Transverse colon (tissue), 4 donors: ENCODE measurements around the gene ALDH1L2. TPM values are rescaled to one million over a fixed set of nuclear protein-coding genes. Genes with fewer than 3 reads are reported as not detected.

Experiments used
- DNase-seq: peaks from one replicate; pipeline ENCODE4 v3.0.0-alpha.2; 2019
- H3K27ac ChIP-seq, 4 donors: fragments of 200-600 bp; sonication (generic); 2 replicates each; pipeline ENCODE4 v1.5.1; 2016 to 2018; ENCODE audit warnings: inconsistent platforms in 4 of 4
- H3K27me3 ChIP-seq: fragments of 200-600 bp; sonication (generic); 2 replicates; pipeline ENCODE4 v1.5.1; 2017; ENCODE audit warnings: inconsistent platforms
- H3K36me3 ChIP-seq, 4 donors: fragments of 200-600 bp; sonication (generic); 2 replicates each; pipeline ENCODE4 v1.5.1; 2017 to 2019; ENCODE audit warnings: inconsistent platforms in 4 of 4
- H3K4me1 ChIP-seq, 4 donors: fragments of 200-600 bp; sonication (generic); 2 replicates each; pipeline ENCODE4 v1.5.1; 2017 to 2020; ENCODE audit warnings: inconsistent platforms in 4 of 4
- H3K4me3 ChIP-seq, 4 donors: fragments of 200-600 bp; sonication (generic); 1 replicate in 1 of 4; 2 replicates in 3 of 4; pipeline versions ENCODE4 v1.5.1 to v1.6.1; 2017 to 2019; ENCODE audit warnings: inconsistent platforms in 4 of 4
- H3K9me3 ChIP-seq, 2 donors: fragments of 200-600 bp; sonication (generic); 2 replicates each; pipeline ENCODE4 v1.5.1; 2017 to 2019; ENCODE audit warnings: inconsistent platforms in 2 of 2
- EP300 ChIP-seq: sonication (generic); formaldehyde crosslinking; IDR thresholded peaks from one replicate; pipeline ENCODE4 v1.6.1; 2017; ENCODE audit warnings: antibody characterized with exemption, low read depth
- POLR2A ChIP-seq: fragments of 450-650 bp; IDR thresholded peaks from one replicate; pipeline ENCODE4 v1.6.1; 2016; ENCODE audit warnings: antibody characterized with exemption, mild to moderate bottlenecking, moderate library complexity
- POLR2AphosphoS5 ChIP-seq, 3 donors: sonication (generic); formaldehyde crosslinking; IDR thresholded peaks; one replicate each; pipeline ENCODE4 v1.6.1; 2016; ENCODE audit warnings: antibody characterized with exemption in 3 of 3
- WGBS, 2 donors: methylation state at CpG; one replicate each; pipeline ENCODE4 v1.1.5; 2018; ENCODE audit warnings: low coverage in 1 of 2; 5-methylcytosine and 5-hydroxymethylcytosine counted together
- in situ Hi-C, 4 donors: fragments of 200-750 bp; cut with MboI; loops; one replicate each; pipeline versions ENCODE4 v1.15.0 to v1.15.1; 2017; ENCODE audit warnings: low sequenced_read_pairs in 3 of 4, low pct_ligation_motif_present in 1 of 4, low pct_unique_long_range_greater_than_20kb in 1 of 4
- intact Hi-C: fragments of 100-400 bp; cut with DNase I; formaldehyde crosslinking; loops from one replicate; pipeline ENCODE4 v1.15.1; 2023; ENCODE audit warnings: low total_unique reads
- total RNA-seq, 4 donors: library from RNA; depleted of rRNA; stranded (reverse); fragments of >200 nt; gene quantifications; one replicate each; pipeline ENCODE4 v1.1.0, GENCODE V29; 2016
- TF ChIP-seq, protein P1 (sequence below), 5 experiments: fragments of 200-600 bp in 3 of 5; fragments of 450-650 bp in 2 of 5; sonication (generic) in 3 of 5; IDR thresholded peaks; 1 replicate in 2 of 5; 2 replicates in 3 of 5; pipeline ENCODE4 v1.5.1; 2016 to 2017; ENCODE audit warnings: antibody characterized with exemption in 5 of 5, inconsistent platforms in 3 of 5, mild to moderate bottlenecking in 2 of 5, moderate library complexity in 1 of 5

Gene ALDH1L2
- total RNA-seq, 4 donors from 2014 or later: 0.37 to 4.8 (median 2.3) TPM

DNA sequence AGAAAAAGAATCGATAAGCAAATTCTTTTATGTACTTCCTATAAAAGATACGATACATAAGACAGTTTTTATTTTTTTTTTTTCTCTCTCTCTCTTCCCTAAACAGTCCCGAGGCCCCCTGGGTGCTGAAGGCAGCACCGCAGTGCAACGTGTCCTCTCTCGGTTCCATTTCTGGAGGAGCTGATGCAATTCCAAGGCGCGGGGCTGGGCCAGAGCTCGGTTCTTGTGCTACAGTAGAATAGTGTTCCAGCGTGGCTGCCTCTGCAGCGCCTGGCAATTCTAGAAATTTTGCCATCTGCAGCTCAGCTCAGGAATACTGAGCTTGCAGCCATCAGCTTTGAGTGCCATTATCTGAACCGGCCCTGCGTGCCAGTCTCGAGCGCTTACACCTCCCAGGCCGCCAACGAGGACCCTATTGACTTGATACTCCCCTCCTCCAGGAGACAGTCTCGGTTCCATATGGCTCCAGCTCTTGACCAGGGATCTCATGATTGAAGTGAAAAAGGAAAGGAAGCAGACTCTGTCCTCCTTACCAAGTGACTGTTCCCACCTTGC lies 630 bp downstream of the ALDH1L2 start:
- WGBS, 2 donors: 23 to 45% methylated on average over 4 to 18 of the region's 18 CpGs
- peak overlapping the region; percentile 48 to 74 (median 61) for H3K27ac ChIP-seq
- DNase-seq: peak; percentile 48
- intact Hi-C loops: no loop called here
- no peaks in the 10 kb centered on the region for H3K9me3 ChIP-seq
- H3K27me3 ChIP-seq: peaks cover 7% of the 10 kb centered on the region
- no peaks in the 10 kb centered on the region for H3K36me3 ChIP-seq
- peak overlapping the region; percentile 28 to 54 (median 46) for H3K4me3 ChIP-seq
- in situ Hi-C loops: no loop called here
- TF ChIP-seq, protein P1, sequence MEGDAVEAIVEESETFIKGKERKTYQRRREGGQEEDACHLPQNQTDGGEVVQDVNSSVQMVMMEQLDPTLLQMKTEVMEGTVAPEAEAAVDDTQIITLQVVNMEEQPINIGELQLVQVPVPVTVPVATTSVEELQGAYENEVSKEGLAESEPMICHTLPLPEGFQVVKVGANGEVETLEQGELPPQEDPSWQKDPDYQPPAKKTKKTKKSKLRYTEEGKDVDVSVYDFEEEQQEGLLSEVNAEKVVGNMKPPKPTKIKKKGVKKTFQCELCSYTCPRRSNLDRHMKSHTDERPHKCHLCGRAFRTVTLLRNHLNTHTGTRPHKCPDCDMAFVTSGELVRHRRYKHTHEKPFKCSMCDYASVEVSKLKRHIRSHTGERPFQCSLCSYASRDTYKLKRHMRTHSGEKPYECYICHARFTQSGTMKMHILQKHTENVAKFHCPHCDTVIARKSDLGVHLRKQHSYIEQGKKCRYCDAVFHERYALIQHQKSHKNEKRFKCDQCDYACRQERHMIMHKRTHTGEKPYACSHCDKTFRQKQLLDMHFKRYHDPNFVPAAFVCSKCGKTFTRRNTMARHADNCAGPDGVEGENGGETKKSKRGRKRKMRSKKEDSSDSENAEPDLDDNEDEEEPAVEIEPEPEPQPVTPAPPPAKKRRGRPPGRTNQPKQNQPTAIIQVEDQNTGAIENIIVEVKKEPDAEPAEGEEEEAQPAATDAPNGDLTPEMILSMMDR (IDR thresholded peaks at IDR 0.05): peak in 2 of 5 experiments; percentile 13 to 16
- TF ChIP-seq POLR2AphosphoS5 (IDR thresholded peaks at IDR 0.05): no peak
- peaks cover 0 to 15% (median 6%) of the 10 kb centered on the region in 4 donors for H3K4me1 ChIP-seq

DNA sequence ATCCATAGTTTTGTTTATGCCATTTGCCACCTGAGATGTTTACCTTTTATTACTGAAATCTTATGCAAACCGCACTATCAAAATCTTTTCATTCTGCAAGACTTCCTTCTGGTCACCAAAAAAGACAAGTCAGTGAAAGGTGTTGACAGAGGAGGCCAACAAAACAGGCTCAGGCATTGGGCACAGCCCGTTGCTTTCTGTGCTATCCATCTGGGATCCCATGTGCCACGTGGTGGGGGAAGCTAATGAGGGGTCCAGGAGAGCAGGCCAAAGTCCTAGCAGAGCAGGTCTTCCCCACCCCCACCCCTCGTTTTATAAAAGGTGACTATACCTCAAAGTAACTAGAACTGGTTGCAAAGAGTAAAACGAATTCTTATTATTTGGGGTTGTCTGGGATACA lies 1.2 kb downstream of the ALDH1L2 start:
- in situ Hi-C loops: no loop called here
- TF ChIP-seq, protein P1 (IDR thresholded peaks at IDR 0.05): no peak
- TF ChIP-seq EP300: no peak
- TF ChIP-seq POLR2A: no peak
- TF ChIP-seq POLR2AphosphoS5 (IDR thresholded peaks at IDR 0.05): no peak
- Histone ChIP-seq H3K36me3 (no peaks in the 10 kb centered on the region), H3K9me3 (no peaks in the 10 kb centered on the region), H3K27me3 (peaks cover 7% of the 10 kb centered on the region), H3K4me3 (peak overlapping the region in 2 of 4 donors; percentile 47 to 54), H3K4me1 (peaks cover 0 to 15% (median 6%) of the 10 kb centered on the region in 4 donors), H3K27ac (peak overlapping the region in 1 of 4 donors; percentile 48)
- no peak for DNase-seq
- intact Hi-C loops: no loop called here
- 68 to 75% methylated on average over 2 to 5 of the region's 5 CpGs for WGBS, 2 donors

DNA sequence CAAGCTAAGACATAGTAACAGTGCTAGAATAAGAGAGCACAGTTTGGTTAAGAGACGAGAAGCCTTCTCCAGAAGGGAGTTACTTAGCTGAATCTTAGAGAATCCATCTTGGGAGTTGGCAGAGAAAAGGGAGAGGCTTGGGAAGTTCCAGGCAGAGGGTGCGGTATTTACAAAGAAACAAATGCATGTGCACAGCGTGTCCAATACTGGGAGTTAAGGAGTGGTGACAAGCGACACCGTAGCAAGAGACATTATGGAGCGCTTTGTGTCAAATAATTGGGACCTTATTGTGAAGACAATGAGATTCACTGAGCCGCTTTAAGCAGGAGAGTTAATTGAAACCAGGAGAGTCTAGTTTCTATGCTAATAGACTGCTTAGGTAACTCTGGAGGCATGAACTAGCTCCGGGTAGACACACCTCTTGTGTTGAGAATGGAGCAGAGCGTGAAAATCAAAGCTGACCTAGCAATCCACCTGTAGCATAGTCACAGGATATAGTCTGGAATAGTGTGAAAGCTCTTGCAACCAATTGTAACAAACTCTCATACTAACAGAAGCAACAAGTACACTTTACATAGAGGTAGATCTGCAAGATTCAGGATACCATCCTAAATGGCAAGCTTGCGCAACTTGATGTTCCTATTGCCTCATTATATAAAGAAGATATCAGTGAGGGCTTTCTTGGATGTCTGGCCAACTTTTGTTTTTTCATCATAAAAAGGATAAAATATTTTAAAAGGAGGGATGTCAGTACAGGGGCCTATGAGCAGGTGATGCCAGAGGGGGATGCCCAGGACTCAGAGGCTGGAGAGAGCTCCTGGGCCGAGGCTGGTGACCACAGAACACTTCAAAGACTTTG lies 5.3 kb downstream of the ALDH1L2 start:
- H3K4me1 ChIP-seq: peaks cover 0 to 10% (median 3%) of the 10 kb centered on the region in 4 donors
- DNase-seq: no peak
- H3K4me3 ChIP-seq: no peak overlapping the region
- H3K36me3 ChIP-seq: no peaks in the 10 kb centered on the region
- intact Hi-C loops: no loop called here
- TF ChIP-seq, protein P1 (IDR thresholded peaks at IDR 0.05): no peak
- TF ChIP-seq EP300: no peak
- TF ChIP-seq POLR2A: no peak
- 85 to 90% methylated on average over 5 to 11 of the region's 11 CpGs for WGBS, 2 donors
- peaks cover 5% of the 10 kb centered on the region for H3K27me3 ChIP-seq
- no peak overlapping the region for H3K27ac ChIP-seq
- in situ Hi-C loops: no loop called here
- no peaks in the 10 kb centered on the region for H3K9me3 ChIP-seq

DNA sequence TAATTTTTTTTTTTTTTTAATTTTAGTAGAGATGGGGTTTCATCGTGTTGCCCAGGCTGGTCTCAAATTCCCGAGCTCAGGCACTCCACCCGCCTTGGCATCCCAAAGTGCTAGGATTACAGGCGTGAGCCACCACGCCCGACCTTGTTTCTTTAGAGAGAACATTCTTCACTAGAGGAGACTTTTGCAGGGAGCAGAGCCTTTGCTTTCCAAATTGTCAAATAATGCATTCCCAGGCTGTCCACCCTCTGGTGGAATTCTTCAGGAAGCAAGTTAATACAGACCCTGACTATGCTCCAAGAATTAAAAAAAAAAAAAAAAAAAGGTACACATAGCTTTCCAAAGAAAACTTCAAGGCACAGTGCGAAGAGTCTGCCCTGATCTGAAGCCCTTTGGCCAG lies 6.8 kb downstream of the ALDH1L2 start:
- DNase-seq: no peak
- no peaks in the 10 kb centered on the region for H3K36me3 ChIP-seq
- intact Hi-C loops (no loop called here), in situ Hi-C loops (no loop called here)
- no peak for TF ChIP-seq POLR2AphosphoS5 (IDR thresholded peaks at IDR 0.05)
- TF ChIP-seq, protein P1 (IDR thresholded peaks at IDR 0.05): no peak
- TF ChIP-seq EP300: no peak
- TF ChIP-seq POLR2A: no peak
- H3K27ac ChIP-seq: no peak overlapping the region
- WGBS, 2 donors: 81% methylated on average over 7 of the region's 7 CpGs; no CpG with 5 or more reads in 1 of the 2 donors
- H3K4me3 ChIP-seq: no peak overlapping the region
- H3K27me3 ChIP-seq: no peaks in the 10 kb centered on the region
- no peaks in the 10 kb centered on the region for H3K9me3 ChIP-seq
- no peaks in the 10 kb centered on the region for H3K4me1 ChIP-seq
